Left renal cortex interstitium (tissue), 4 donors: Measurements from ENCODE around the gene KLC4. TPM values are rescaled to one million over a fixed set of nuclear protein-coding genes. Genes with fewer than 3 reads are reported as not detected.
"Not testable (repeated sequence)": the region's sequence is repeated elsewhere in the genome, so short reads cannot be mapped to it uniquely, and the experiment has no call there.

Experiments used
- DNase-seq, 4 donors: peaks; one replicate each; pipeline ENCODE4 v3.0.0-alpha.2; 2013; ENCODE audit warnings: low read depth in 4 of 4, low spot score in 2 of 4, missing footprints in 1 of 4
- polyA plus RNA-seq, 4 donors: library from polyadenylated mRNA; unstranded; fragments of 120-200 nt; gene quantifications; one replicate each; pipeline ENCODE4 v1.2.1, GENCODE V29; 2013; ENCODE audit not compliant: insufficient read length in 4 of 4

KLC4 gene
- polyA plus RNA-seq, 4 donors: 50.0 to 80.0 (median 65.7) TPM

DNA sequence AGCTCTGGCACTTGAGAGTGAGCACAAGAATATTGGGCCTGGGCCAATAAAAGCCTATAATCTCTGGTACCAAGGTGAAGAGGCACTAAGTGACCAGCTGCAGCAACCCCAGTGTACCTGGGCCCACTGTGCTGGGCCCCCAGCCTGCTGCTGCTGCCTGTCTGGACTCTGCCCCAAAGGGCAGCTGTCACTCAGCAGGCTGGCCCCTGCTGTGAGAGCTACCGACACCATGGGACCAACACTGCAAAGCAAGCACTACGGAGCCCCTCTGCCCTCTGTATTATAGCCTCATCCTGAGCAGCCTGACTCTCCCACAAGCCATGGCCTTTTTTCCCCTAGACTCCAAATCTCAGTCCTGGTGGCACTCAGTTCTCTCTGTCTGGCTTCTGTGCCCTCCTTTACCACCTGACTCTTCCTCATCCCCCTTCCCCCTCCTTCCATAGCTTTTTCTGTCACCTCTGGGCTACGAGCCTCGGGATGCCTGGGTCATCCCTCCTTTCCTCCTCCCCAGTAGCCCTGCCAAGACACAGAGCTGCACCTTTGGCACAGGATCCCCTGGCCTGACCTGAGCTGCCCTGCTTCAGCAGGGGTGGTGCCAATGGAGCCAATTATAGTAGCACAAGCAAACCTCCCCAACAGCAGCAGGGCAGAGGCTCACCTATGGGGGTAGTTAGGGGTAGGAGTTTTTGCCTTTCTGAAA lies 23.8 kb upstream of the KLC4 start:
- no peak for DNase-seq

DNA sequence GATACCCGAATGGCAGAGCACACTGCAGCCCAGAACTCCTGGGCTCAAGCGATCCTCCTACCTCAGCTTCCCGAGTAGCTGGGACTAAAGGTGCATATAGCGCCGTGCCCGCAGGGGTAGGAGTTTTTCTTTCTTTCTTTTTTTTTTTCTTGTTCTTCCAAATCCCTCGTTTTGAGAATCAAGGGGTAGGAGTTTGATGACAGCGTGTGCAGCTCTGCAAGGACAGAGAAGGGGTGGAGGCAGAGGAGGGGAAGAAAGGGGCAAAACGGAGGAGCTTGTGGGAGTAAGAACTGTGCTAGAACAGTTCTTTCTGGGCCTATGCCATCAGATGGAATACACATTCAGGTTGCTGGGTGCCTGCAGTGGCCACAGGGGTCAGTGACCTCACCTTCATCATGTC lies 22.7 kb upstream of the KLC4 start:
- DNase-seq: no peak

DNA sequence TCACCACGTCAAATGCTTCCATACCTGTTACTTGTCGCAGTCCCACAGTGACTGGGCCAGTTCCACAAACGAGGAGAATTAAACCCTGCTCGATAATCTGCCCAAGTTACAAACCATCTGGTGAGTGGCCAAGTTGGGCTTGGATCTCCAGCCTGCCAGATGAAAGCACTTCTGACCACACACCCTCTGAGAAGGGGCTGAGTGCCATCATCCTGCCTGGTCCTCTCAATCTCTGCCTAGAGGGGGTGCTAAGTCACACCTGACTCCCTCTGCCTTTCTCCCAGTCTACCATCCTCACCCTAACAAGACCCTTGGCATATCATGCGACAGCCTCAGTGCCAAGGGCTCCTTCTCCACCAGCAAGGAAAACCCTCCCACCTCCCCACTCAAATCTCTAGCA lies 22.2 kb upstream of the KLC4 start:
- DNase-seq: no peak

GRCh38 chr6:43037706-43038105 lies 21.7 kb upstream of the KLC4 start:
- DNase-seq: no peak

- no peak for DNase-seq
Observed at GRCh38 chr6:43038727-43039126, 20.7 kb upstream of the KLC4 start.

- no peak for DNase-seq
Observed at GRCh38 chr6:43040542-43041257, 18.7 kb upstream of the KLC4 start.

GRCh38 chr6:43041475-43041874 lies 18.0 kb upstream of the KLC4 start:
- not testable (repeated sequence) for DNase-seq

DNA sequence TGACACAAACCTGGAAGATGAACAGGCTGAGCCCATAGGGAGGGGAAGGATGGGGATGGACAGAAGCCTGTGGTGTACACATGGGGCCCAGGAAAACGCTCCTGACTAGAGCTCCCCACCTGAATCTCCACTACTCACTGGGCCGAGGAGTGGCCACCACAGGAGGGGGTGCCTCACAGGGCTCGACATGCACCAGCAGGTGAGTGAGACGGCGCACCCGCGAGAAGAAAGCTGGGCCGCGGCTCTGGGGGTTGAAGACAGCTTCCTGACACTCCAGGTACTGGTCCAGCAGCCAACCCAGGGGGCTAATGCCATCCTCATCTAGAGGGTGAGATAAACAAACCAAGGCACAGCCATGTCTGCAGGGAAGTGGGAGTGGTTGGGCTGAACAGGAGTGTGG lies 16.1 kb upstream of the KLC4 start:
- no peak for DNase-seq

DNA sequence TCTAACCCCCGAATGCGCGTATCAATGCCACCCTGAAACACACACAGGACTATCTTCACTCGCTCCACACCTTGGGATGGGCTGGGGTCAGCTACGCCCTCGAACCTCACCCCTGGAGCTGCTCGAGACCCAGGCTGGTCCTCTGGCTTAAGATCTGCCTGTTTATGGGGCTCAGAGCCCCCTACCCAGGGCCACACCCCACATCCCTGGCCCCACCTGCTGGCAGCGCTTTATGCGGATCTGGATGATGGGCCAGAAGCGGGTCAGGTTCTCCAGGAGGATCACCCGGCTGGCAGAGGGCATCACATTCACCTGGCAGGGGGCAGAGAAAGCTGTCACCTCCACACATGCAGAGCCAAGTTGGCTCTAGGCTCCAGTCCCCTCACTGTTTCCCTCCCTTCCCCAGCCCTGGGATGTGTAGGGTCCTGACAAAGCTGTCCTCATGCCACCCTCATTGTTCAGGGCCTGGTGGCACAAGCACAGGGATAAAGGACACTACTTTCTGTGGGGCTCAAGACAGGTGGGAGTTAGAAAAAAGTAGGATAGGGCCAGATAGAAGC lies 14.0 kb upstream of the KLC4 start:
- DNase-seq: no peak

DNA sequence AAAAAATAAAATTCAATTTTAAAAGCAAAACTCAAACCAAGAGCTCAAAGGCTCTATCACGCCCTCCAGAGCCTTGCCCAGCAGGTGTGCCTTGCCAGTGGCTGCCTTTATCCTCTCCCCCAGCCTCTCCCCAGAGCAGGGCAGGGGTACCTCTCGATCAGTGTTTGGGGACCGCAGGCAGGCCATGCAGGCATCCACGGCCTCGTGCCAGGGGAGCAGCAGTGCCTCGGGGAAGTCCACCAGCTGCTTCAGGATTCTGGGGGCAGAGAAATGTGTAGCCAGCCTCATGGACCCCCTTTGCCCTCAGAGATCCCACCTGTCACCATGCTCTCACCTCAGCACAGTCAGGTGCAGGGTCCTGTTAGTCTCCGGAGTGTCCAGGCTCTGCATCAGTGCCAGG lies 11.4 kb upstream of the KLC4 start:
- DNase-seq: no peak

DNA sequence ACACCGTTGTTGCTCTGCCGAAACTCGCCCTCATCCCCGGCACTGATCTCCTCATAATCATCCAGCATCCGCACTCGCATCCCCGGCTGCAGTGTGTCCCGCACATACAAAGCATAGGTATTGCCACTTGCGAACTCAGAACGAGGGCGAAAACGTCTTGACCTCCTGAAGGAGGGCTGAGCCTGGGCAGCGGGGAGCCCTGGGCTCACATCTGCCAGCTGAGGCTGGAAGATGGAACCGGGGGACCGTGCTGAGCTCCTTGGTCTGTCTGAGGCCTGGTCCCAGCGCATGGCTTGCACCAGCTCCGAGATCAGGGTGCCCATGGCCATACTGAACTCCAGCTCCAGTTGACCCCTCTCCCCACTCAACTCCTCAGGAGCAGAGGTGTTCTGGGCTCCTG lies 8.4 kb upstream of the KLC4 start:
- DNase-seq: no peak

DNA sequence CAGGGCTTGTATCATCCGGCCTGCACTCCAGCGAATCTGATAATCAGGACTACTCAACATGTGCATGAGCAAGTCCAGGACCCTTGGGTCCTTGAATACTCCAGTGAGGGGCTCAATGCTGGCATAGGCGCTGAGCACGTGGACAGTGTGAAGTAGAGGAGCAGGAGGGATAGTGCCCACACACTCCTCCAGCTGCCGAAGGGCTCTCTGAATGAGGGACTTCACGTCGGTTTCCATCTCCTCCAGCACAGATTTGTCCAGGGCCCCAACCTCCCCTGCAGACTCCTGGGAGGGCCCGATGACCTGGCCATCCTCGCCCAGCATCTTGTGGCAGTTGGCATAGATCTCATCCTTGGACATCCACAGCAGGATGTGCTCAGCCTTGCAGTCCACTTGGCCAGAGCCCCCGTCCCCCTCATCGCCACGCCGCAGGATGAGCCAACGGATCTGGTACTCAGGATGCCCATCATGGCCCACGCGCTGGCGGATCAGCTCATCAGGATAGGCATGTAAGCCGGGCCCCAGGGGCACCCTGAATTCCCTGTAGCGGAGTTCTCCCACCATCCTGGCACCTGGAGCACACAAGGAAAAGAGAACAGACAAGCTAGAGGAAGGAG lies 7.1 kb upstream of the KLC4 start:
- DNase-seq: no peak

GRCh38 chr6:43052842-43053544 lies 6.4 kb upstream of the KLC4 start:
- peak in 1 of 4 donors; percentile 17 for DNase-seq

- DNase-seq: peak; percentile 69 to 90 (median 82)
Observed at GRCh38 chr6:43053545-43054205, 5.8 kb upstream of the KLC4 start, which contains the start of gene CUL7. TSS of gene CUL7 (minus strand) at chr6:43053851. CDS start at chr6:43052788, 1,063 bp downstream.

DNA sequence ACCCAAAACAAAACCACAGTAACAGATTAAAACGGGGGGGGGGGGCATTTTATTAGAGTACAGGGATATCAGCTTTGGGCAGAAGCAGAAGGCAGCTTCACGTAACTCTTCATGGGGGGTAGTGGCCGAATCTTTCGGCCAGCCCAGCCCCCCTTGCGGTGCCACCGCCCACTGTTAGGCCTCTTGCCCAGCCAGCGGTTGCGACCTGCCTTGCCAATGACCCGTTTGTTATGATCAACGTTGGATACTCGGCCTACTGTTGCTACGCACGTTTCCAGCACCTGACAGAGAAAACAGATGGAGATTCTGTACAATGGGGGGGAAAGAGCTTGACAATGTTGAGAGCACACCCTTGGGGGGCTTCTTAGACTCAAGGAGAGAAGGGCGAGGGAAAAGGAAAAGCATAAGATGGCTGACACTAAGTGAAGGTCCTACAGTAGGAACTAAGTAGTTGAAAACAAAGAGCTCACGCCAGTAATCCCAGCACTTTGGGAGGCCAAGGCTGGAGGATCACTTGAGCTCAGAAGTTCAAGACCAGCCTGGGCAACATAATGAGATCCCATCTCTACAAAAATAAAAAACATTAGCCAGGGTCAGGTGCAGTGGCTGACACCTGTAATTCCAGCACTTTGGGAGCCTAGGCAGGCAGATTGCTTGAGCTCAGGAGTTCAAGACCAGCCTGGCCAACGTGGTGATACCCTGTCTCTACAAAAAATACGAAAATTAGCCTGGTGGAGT lies 5.1 kb upstream of the KLC4 start:
- no peak for DNase-seq

DNA sequence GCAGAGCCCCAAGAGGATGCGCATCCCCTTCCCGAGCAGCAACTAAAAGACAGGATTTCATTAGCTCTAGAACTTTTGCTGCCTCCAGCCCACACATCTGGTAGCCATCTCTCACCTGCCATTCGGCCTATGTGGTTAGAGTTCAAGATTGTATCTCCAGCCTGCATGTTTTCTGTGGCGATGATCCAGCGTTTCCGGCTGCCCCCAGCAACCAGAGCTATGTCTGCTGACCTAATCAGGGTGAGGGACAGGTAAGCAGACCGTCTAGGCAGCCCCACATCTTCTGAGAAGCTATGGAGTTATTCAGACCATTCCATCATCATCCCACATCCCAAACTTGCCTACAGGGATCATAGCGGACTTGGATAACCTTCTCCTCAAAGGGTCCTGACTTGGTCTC lies 3.5 kb upstream of the KLC4 start:
- no peak for DNase-seq

DNA sequence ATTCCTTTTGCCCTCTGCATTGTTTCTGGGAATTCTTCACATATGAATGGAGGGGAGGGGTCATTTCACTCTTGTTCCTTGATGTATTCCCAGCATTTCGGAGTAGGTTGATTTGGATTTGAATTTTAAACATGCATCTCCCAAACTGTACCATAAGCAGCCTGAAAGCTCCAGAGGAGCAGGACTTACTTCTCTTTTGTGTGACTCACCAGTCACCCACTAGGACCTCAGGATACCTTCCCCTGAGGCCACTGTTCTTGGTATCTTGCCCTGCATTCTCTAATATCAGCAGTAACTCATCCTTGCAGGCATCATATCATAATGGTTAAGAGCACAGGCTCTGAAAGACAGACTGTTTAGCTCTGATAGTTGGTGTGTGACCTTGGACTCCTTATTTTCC lies 900 bp upstream of the KLC4 start:
- no peak for DNase-seq

GRCh38 chr6:43060034-43060754 lies 763 bp downstream of the KLC4 start:
- DNase-seq: no peak
